ENCODE data around the gene IRF2.

The IRF2 gene

GRCh38 chr4:184428787-184429186 lies 45.6 kb downstream of the IRF2 start:
- no peak for DNase-seq

- no peak for DNase-seq
Measured at GRCh38 chr4:184427687-184428086, 46.7 kb downstream of the IRF2 start.

- DNase-seq: no peak
Measured at GRCh38 chr4:184427093-184427492, 47.3 kb downstream of the IRF2 start.

DNA sequence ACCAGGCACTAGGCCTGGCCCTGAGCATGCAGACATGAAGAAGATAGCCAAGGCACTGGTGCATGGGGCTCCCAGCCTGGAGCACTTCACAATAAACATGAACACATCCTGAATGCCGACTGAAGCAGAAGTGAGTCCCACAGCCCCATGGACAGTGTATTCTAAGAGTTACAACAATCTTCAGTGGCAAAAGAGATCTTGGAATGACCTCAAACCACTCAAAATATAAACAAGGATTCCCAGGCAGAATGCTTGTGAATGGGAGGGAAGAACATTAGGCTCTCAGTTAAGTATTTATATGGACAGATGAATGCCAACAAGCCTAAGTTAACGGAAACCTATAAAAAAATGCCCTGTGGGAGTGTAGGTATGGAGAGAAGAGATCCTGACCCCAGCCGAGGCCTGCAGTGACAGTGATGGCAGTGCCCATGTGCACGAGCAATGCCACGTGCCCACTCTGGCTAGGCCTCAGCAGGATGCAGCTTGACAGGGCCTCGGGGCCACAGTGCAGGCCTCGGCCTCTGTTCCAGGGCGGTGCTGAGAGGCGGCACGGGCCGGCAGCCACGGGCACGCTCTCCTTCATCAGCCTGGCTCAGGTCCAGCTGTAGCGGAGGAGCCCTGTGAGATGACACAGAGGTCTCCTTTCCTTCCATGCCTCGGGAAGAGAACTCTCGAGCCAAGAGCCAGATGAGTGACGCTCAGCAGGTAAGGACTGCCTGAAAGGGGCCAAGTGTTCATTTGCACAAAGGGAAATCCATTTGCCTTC lies 49.2 kb downstream of the IRF2 start:
- DNase-seq: no peak

DNA sequence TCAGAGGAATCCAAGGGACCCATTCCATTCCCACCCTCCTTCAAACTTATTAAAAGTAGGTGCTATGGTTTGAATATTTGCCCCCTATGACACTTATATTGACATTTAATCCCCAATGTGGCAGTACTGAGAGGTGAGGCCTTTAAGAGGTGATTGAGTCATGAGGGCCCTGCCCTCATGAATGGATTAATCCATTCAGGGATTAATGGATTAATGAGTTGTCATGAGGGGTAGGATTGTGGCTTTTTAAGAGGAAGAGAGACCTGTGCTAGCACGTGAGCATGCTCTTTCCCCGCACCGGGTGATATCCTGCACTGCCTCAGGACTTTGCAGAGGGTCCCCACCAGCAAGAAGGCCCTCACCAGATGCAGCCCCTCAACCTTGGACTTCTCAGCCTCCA lies 50.1 kb downstream of the IRF2 start:
- no peak for DNase-seq

DNA sequence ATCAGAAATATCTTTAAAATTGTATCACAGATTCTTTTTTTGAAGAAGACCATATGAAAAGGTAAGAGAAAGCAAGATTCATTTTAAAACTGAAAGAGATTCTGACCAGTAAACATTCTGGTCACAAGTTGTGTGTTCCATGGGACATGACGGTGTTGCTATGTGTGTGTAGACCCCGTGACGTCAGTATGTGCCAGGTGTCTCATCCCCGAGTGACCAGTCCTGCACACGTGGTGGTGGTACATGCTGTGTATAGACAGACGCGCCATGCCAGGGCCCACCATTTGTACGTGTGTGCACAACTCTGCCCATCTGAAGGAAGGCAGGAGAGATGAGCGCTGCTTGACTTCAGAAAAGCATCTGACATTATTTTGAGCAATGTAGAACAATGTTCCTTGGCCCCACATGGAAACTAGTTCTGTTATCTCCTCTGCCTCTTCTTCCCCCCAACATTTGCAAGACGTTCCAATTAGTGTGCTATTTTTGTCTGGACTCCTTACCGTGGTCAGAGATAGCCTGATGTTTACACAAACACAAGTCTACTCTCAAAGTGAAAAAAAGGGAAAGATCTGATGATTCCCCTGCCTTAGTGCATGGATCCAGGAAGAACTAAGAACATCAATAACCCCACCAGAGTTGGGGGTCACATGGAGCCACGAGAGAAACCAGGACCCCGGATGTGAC lies 51.2 kb downstream of the IRF2 start:
- no peak for DNase-seq

- DNase-seq: no peak
Measured at GRCh38 chr4:184422378-184422777, 52.0 kb downstream of the IRF2 start.

- no peak for DNase-seq
Measured at GRCh38 chr4:184421533-184422155, 52.7 kb downstream of the IRF2 start.

GRCh38 chr4:184420881-184421416 lies 53.4 kb downstream of the IRF2 start:
- DNase-seq: no peak

DNA sequence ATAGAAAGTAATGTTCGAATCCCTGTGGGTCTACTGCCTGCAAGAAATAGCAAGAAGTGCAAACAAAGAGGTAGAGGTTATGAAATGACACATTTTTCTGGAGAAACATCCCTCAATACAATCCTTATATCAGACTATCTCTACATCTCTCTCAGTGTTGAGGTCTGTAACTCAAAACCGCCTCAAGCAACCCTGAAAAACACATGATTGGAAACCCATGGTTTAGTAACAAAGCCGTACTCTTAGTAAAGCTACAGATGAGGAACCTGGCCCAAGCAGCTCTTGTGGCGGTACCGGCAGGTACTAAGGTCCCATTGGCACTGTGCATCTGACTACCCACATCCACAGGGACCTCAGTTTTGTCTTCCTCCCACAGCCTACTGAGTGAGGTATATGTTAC lies 53.9 kb downstream of the IRF2 start:
- DNase-seq: no peak

- no peak for DNase-seq
Measured at GRCh38 chr4:184419976-184420375, 54.4 kb downstream of the IRF2 start.

GRCh38 chr4:184417802-184418511 lies 56.4 kb downstream of the IRF2 start:
- DNase-seq: peak; percentile 84

DNA sequence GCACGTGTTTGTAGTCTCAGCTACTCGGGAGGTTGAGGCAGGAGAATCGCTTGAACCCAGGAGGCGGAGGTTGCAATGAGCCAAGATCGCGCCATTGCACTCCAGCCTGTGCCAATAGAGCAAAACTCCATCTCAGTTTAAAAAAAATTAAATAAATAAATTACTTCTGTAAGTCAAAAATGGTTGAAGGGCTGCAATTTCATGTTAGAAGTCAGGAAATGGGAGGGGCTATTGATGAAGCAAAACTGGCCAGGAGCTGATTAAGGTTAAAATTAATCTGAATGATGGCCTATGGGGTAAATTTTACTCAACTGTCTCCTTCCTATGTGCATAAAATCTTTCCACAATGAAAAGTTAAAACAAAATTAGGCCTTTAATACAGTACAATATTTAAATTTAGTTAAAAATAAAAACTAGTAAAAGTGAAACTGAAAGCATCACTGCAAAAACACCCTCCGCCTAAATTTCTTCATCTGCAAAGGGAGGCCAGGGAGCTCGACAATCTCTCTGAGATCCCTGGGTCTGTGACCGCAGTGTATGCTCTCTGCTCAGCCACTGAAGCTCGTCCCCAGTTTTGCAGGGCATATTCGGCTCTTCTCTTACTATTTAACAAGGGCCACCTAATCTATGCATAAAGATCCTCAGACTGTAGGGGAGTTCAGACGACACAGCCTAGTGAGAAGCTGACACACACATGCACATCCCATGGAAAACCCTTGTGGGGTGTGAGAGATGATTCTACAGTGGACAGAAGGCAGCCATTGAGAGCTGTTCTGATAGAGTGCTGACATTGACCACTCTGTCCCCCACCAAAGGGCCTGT lies 57.2 kb downstream of the IRF2 start:
- DNase-seq: no peak

DNA sequence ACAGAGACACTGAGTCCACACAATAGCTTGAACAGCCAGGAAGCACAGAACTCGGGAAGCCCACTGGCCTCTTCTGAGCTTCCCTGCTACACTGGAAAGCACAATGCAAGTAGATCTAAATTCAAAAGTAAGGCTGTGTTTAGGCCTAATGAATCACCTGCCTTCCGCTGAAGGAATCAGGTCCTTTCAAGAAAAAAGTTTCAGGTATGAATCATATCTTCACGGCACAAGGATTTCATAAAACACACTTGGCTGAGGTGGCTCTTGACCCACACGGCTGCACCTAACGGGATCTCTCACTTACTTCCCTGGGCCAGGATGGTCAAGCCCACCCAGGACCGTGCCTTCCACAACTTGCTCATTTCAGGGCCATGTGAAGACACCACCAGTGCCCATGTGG lies 59.3 kb downstream of the IRF2 start:
- DNase-seq: no peak

DNA sequence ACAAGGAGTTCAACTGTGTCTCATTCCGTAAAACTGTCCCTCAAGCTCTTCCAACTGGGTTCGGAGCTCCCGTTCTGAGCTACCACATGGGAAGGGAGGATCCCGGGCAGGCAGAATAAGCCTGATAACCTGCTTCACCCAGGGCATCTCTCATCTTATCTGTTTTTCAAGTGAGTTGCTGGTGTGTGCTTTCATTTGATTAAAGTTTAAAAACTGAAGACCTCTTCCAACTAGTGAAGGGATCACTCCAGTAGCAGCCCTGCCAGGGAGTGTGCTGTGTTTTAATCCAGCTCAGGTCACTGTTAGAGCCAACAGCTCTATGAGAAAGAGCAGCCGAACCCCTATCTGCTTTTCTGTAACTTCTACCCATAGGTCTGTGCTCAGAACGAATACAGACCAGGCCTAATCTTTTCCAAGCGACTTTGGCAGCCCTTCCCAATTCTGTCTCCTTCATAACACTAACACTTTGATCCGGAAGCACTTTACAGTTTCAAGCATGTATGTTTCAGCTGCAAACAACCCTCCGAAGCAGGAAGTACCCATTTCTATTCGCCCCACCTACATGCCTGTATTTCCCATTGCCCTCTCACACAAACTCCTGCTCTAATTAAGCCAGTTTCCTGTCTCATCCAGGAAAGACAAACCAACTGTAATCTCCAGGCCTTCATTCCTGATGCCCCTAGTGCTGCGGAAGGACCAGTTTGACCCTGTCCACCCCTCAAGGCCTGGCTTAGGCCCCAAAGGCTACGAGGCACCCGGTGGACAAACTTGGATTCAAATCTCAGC lies 60.9 kb downstream of the IRF2 start:
- no peak for DNase-seq

DNA sequence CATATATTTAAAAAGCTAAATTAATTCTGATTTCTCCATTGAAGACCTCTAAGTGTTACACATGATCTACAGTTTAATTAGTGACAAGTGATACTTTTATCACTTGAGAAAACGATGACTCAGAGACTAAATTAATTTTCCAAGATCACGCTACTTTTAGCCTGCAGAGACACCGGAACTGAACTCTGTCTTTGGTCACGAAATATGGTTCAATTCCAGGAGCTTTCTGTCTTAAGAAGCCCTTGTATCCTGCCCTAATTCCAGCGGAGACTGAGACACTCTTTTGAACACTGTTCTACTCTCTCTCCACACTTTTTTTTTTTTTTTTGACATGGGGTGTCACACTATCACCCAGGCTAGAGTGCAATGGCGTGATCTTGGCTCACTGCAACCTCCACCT lies 63.6 kb downstream of the IRF2 start:
- no peak for DNase-seq

GRCh38 chr4:184409911-184410692 lies 64.2 kb downstream of the IRF2 start:
- DNase-seq: no peak

DNA sequence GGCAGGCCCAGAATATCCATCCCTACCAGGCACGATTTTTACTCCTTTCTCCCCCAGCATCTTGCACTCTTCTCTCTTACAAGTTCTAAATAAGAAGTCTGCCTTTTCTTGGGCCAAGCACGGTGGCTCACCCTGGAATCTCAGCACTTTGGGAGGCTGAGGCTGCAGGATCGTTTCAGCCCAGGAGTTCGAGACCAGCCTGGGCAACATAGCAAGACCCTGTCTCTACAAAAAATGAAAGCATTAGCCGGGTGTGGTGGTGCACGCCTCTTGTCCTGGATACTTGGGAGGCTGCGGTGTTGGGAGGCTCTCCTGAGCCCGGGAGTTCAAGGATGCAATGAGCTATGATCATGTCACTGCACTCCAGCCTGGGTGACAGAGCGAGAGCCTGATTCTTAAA lies 64.8 kb downstream of the IRF2 start:
- DNase-seq: no peak

DNA sequence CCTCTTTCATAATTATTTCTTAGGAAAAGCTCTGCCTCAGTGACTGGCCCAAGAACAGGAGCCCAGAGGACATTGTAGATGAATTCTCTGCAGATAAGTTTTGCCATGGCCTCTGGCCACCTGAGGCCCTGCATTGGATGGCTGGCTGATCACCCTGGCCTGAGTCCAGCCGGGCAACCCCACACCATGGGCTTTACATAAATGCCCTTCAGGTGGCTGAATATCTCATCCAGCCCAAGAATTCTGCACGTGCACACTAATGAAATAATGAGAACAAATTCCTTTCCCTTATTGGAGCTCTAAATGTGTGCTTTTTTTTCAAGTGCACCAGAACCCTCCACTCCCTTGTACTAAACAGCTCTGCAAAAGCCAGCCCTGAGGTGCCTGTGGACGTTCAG lies 65.7 kb downstream of the IRF2 start:
- no peak for DNase-seq

GRCh38 chr4:184408021-184408683 lies 66.2 kb downstream of the IRF2 start:
- peak; percentile 81 for DNase-seq
